DOHH2 (cell line): ENCODE data around the gene CROCC.
"Not testable (repeated sequence)": the region's sequence is repeated elsewhere in the genome, so short reads cannot be mapped to it uniquely, and the experiment has no call there.

ENCODE experiments used
- H3F3A ChIP-seq: fragments of 200-600 bp; sonication (generic), shearing (Covaris generic); 2 replicates; pipeline ENCODE4 v1.6.0; 2016; ENCODE audit warnings: antibody characterized with exemption, mild to moderate bottlenecking; ENCODE audit not compliant: control insufficient read depth, insufficient read depth
- H3K27ac ChIP-seq: fragments of 200-600 bp; sonication (generic); 2 replicates; pipeline ENCODE4 v1.5.1; 2014; ENCODE audit warnings: low read depth, mild to moderate bottlenecking, low read length, moderate library complexity
- H3K27me3 ChIP-seq: fragments of 200-600 bp; sonication (generic); 2 replicates; pipeline ENCODE4 v1.6.1; 2014; ENCODE audit warnings: mild to moderate bottlenecking, low read length, mixed read lengths; ENCODE audit not compliant: control insufficient read depth
- H3K36me3 ChIP-seq: fragments of 200-600 bp; sonication (generic); 2 replicates; pipeline ENCODE4 v1.6.1; 2014; ENCODE audit warnings: mild to moderate bottlenecking, low read length, moderate library complexity, mixed read lengths; ENCODE audit not compliant: control insufficient read depth
- H3K4me1 ChIP-seq: fragments of 200-600 bp; sonication (generic); 2 replicates; pipeline ENCODE4 v1.6.1; 2014; ENCODE audit warnings: mild to moderate bottlenecking, low read length, mixed read lengths; ENCODE audit not compliant: control insufficient read depth
- H3K4me2 ChIP-seq: fragments of 200-600 bp; sonication (generic); 2 replicates; pipeline ENCODE4 v1.6.0; 2014; ENCODE audit warnings: mild to moderate bottlenecking, low read length, moderate library complexity
- H3K4me3 ChIP-seq: fragments of 200-600 bp; sonication (generic); 2 replicates; pipeline ENCODE4 v1.5.1; 2014; ENCODE audit warnings: mild to moderate bottlenecking, low read length, mixed read lengths
- H3K79me2 ChIP-seq: fragments of 200-600 bp; sonication (generic); 2 replicates; pipeline ENCODE4 v1.6.1; 2014; ENCODE audit warnings: mild to moderate bottlenecking, low read length, mixed read lengths; ENCODE audit not compliant: control insufficient read depth
- H3K9me2 ChIP-seq: fragments of 200-600 bp; sonication (generic); replicated peaks from 2 replicates; pipeline ENCODE4 v1.6.1; 2014; ENCODE audit warnings: mild to moderate bottlenecking, low read length, mixed read lengths; ENCODE audit not compliant: control insufficient read depth
- H3K9me3 ChIP-seq: fragments of 200-600 bp; sonication (generic); 2 replicates; pipeline ENCODE4 v1.6.1; 2014; ENCODE audit warnings: antibody characterized with exemption, low read length, mixed read lengths; ENCODE audit not compliant: control insufficient read depth, insufficient read depth
- H4K20me1 ChIP-seq: fragments of 200-600 bp; sonication (generic); 2 replicates; pipeline ENCODE4 v1.6.0; 2014; ENCODE audit warnings: low read depth, mild to moderate bottlenecking, antibody characterized with exemption, low read length, moderate library complexity; ENCODE audit not compliant: control insufficient read depth, insufficient read depth
- EZH2phosphoT487 ChIP-seq: fragments of 200-600 bp; sonication (generic); IDR thresholded peaks from 2 replicates; pipeline ENCODE4 v1.6.1; 2017; ENCODE audit warnings: borderline replicate concordance, mild to moderate bottlenecking, antibody characterized with exemption, low read length, moderate library complexity, mixed read lengths
- TF ChIP-seq, protein P1 (sequence below): fragments of 200-600 bp; sonication (generic); IDR thresholded peaks from one replicate; pipeline ENCODE4 v1.5.1; 2014; ENCODE audit warnings: antibody characterized with exemption, mild to moderate bottlenecking, low read depth, low read length; ENCODE audit not compliant: poor library complexity, severe bottlenecking

CROCC gene

DNA sequence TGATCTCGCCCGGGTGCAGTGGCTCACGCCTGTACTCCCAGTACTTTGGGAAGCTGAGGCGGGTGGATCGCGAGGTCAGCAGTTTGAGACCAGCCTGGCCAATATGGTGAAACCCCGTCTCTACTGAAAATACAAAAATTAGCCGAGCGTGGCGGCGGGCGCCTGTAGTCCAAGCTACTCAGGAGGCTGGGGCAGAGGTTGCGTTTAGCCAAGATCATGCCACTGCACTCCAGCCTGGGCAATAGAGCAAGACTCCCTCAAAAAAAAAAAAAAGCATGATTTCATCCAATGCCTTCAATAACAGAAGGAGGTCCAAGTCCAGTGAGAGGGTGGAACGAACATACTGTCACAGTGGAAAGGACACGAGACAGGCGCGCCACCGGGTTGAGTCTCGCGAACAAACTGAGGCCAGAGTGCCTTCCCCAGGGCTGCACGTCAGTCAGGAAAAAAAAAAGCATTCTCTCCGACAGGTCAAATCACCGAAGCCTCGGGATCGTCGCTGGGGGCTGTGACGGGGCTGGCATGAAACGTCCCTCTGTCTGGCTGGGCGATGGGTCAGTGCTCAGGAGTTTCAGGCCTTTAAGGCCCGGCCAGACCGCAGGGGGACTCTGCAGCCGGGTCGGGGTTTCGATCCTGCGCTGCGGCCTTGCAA is 8.4 kb upstream of the CROCC start:
- TF ChIP-seq, protein P1, sequence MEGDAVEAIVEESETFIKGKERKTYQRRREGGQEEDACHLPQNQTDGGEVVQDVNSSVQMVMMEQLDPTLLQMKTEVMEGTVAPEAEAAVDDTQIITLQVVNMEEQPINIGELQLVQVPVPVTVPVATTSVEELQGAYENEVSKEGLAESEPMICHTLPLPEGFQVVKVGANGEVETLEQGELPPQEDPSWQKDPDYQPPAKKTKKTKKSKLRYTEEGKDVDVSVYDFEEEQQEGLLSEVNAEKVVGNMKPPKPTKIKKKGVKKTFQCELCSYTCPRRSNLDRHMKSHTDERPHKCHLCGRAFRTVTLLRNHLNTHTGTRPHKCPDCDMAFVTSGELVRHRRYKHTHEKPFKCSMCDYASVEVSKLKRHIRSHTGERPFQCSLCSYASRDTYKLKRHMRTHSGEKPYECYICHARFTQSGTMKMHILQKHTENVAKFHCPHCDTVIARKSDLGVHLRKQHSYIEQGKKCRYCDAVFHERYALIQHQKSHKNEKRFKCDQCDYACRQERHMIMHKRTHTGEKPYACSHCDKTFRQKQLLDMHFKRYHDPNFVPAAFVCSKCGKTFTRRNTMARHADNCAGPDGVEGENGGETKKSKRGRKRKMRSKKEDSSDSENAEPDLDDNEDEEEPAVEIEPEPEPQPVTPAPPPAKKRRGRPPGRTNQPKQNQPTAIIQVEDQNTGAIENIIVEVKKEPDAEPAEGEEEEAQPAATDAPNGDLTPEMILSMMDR, result no peak
- no peak for TF ChIP-seq EZH2phosphoT487
- Histone ChIP-seq H3K4me2 (peak overlapping the region; percentile 97), H3F3A (peaks cover 5% of the 10 kb centered on the region; the same call in 1 of the 2 replicates), H3K9me3 (no peaks in the 10 kb centered on the region), H3K27ac (no peak overlapping the region), H3K27me3 (peaks cover 10% of the 10 kb centered on the region), H3K4me1 (peaks cover 31% of the 10 kb centered on the region), H4K20me1 (no peaks in the 10 kb centered on the region), H3K4me3 (peak overlapping the region; percentile 75), H3K79me2 (no peaks in the 10 kb centered on the region), H3K9me2 (no peaks in the 10 kb centered on the region), H3K36me3 (no peaks in the 10 kb centered on the region)

- no peak overlapping the region for H3K27ac ChIP-seq
- H3K27me3 ChIP-seq, result peaks cover 10% of the 10 kb centered on the region
- H3K9me3 ChIP-seq, result no peaks in the 10 kb centered on the region
- H3K4me3 ChIP-seq, result peak overlapping the region; percentile 75
- no peaks in the 10 kb centered on the region for H3K36me3 ChIP-seq
- H3F3A ChIP-seq, result peaks cover 5% of the 10 kb centered on the region; the same call in 1 of the 2 replicates
- TF ChIP-seq EZH2phosphoT487, result no peak; the same call in 1 of the 2 replicates
- TF ChIP-seq, protein P1, result peak; percentile 41
- H3K79me2 ChIP-seq, result no peaks in the 10 kb centered on the region
- H3K9me2 ChIP-seq, result no peaks in the 10 kb centered on the region
- peaks cover 31% of the 10 kb centered on the region for H3K4me1 ChIP-seq
- peak overlapping the region; percentile 97 for H3K4me2 ChIP-seq
- no peaks in the 10 kb centered on the region for H4K20me1 ChIP-seq
These were observed 7.7 kb upstream of the CROCC start for GRCh38 chr1:16913833-16914662.

DNA sequence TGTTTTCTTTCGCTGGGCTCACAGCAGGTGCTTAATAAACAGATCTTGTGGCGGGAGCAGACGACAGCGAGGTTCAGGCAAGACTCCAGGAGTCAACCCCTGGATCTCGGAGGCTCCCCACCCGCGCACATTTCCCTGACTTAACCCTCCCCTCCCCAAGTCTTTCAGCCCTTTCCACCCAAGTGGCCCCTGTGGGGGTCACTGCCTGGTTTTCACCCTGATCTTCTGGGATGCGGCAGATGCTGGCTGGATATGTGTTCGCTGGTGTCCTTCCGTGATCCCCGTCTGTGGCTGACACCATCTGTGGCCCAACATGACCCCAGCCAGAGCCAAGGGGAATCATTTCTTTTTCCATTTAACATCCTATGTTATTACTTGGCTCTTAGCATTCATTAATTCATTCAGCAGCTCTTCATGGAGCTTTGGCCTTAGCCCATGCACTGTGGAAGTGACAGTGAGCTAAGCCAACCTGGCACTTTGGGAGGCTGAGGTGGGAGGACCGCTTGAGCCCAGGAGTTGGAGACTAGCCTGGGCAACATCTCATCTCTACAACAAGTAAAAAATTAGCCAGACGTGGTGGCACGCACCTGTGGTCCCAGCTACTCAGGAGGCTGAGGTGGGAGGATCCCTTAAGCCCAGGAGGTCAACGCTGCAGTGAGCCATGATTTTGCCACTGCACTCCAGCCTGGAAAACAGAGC is 6.7 kb upstream of the CROCC start:
- H3K27ac ChIP-seq, H4K20me1 ChIP-seq, H3F3A ChIP-seq, H3K9me2 ChIP-seq, H3K36me3 ChIP-seq, H3K79me2 ChIP-seq, H3K9me3 ChIP-seq: not testable (repeated sequence)
- Histone ChIP-seq H3K27me3 (peaks cover 10% of the 10 kb centered on the region), H3K4me2 (peak overlapping the region; percentile 97), H3K4me3 (peak overlapping the region; percentile 75), H3K4me1 (peaks cover 31% of the 10 kb centered on the region)
